HG03280 (cell line): Measurements from ENCODE around the gene HES1.
"Not testable (repeated sequence)": the region's sequence is repeated elsewhere in the genome, so short reads cannot be mapped to it uniquely, and the experiment has no call there.

Experiments used
- ATAC-seq: cut with Tn5 transposase; IDR thresholded peaks from one replicate; pipeline ENCODE4 v1.9.1; 2021; ENCODE audit warnings: mild to moderate bottlenecking, moderate library complexity; ENCODE audit not compliant: unreplicated experiment

The HES1 gene

DNA sequence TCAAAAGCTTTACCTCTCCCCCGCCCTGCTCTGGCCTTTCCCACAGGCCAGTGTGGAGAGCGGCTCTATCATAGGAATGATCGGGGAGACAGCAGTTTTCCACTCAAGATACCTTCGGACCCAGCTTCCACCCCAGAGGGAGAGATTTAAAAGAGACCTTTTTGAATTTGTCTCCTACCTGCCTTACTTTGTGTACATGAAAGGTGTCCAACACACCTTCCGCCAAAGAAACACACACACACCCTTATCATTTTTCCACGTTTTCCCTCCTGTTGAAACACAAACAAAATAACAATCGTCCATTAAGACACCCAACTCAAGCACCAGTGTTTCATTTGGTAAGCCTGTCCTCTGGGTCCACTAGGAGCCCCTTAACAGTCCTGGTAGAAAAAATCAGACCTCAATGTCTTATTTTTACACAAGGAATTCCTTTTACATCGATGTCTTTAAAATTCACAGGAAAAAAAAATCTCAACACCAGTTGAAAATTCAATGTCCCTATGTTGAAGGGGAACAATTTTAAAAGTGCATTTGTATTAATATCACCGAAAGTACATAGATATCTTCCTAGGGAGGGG is 4.0 kb downstream of the HES1 start:
- ATAC-seq: no peak

- ATAC-seq: no peak
Observed at GRCh38 chr3:194140520-194141414, 4.8 kb downstream of the HES1 start.

DNA sequence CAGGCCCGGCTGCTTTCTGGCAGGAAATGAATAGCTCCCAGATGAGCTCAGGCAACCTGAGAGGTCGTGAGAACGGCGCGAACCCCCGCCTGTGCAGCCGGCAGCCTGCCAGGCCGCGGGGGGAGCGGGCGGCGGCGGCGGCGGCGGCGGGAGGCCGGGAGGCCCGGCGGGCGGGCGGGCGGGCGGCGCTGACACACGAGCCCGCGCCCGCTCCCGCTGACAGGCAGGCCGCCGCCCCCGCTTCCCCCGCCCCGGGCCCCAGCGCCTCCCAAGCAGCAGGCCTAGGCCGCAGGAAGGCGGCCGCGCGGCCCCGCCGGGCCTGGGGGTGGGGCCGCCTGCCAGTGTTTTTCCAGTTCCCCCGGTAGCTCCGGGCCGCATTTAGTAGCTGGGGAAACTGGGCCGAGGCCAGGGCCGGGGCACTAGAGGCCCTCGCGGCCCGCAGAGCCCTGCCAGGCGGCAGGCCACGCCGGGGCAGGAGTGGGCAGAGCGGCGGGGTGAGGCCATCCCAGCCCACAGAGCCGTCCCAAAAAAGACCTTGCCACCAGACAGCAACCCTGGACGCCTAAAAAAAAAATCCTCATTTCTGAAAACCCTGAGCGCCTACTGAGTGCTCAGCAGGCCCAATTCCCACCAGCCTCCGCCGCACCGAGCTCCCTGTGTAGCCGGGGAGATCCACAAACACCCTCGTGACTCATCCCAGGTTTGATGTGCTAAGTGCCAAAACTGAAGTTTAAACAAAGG is 5.6 kb downstream of the HES1 start:
- ATAC-seq: no peak

GRCh38 chr3:194142156-194142910 is 6.4 kb downstream of the HES1 start:
- ATAC-seq: no peak

- ATAC-seq: no peak
Observed at GRCh38 chr3:194145702-194146101, 9.8 kb downstream of the HES1 start.

GRCh38 chr3:194147679-194148078 is 11.7 kb downstream of the HES1 start:
- no peak for ATAC-seq

GRCh38 chr3:194148383-194148782 is 12.4 kb downstream of the HES1 start:
- no peak for ATAC-seq

DNA sequence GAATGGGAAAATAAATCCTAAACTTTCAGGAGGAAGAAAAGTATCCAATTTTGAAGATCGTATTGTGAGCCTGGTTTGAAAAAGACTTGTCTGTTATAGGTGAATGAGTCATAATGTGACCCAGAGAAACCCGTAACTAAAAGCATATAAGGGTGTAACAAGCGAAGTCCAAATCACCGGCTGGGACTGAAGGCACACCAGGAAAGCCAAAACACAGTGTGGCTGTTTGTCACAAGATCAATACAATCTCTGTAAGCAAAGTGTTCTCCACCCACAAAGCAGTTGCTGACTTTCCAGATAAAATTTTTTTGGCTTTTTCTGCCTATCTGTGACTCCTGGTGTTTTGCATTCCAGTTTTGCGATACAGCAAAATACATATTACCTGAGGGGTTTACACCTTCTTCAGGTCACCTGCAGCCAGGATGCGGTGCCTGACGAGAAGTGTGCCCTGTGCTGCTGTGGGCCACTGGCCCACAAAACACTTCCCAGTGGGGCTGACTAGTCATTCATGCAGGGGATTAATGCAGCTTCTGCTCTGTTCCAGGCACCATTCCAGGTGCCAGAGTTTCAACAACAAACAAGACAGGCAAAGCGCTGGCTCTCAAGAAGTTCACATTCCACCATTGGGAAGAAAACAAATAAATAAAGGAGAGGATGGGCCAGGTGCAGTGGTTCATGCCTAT is 14.4 kb downstream of the HES1 start:
- ATAC-seq: no peak

DNA sequence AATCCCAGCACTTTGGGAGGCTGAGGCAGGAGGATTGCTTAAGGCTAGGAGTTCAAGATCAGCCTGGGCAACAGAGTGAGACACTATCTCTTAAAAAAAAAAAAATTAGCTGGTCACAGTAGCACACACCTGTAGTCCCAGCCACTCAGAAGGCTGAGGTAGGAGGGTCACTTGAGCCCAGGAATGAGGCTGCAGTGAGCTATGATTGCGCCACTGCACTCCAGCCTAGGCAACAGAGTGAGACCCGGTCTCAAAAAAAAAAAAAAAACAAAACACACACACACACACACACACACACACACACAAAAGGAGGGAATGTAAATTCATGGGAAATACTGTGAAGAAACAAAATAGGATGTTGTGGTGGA is 15.0 kb downstream of the HES1 start:
- not testable (repeated sequence) for ATAC-seq

- ATAC-seq: no peak
Observed at GRCh38 chr3:194154346-194154745, 18.4 kb downstream of the HES1 start.

- ATAC-seq: no peak
Observed at GRCh38 chr3:194156095-194156494, 20.1 kb downstream of the HES1 start.

- no peak for ATAC-seq
Observed at GRCh38 chr3:194158942-194159439, 23.0 kb downstream of the HES1 start.

DNA sequence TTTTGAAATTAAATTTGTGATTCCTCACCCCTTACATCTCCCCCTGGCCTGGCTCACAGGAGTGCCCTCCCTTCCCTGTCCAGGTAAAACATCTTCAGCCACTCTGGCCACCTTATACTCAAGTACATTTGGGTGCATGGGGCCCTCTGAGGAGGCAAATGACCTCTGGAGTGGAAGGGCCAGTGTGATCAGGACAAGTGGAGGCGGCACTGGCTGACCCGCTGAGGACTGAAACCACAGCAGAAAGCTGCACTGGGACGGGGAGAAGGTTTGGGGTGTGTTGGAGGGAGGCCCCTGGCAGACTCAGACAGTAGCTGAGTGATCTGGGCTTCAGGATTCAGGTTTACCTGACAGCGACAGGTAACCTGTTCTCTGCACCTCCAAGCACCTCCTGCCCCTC is 24.2 kb downstream of the HES1 start:
- ATAC-seq: no peak

- ATAC-seq: no peak
Observed at GRCh38 chr3:194161131-194162045, 25.4 kb downstream of the HES1 start.

- ATAC-seq: no peak
Observed at GRCh38 chr3:194162070-194162678, 26.2 kb downstream of the HES1 start.

DNA sequence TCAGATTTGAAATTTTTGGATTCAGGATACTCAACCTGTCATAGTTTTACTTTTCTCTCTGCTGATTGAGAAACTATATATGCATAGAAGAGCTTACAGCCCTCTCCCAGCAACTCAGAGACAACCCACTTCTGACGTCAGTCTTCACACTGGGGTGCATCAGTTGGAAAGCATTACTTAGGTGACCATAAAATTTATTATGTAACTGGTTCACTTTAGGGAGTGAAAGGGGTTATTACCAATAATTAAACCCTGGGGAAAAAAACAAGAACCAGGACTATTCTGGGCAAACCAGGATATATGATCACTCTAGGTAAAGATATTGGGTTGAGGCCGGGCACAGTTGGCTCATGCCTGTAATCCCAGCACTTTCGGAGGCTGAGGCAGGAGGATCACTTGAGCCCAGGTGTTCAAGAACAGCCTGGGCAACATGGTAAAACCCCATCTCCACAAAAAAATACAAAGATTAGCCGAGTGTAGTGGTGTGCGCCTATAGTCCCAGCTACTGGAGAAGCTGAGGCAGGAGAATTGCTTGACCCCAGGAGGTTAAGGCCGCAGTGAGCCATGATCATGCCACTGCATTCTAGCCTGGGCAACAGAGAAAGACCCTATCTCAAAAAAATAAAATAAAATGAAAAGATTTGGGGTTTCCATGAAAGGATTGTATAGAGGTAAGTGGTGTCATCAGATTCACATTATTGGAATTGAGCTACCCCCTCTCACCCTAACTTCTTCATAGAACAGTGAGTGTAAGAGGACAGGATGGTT is 27.1 kb downstream of the HES1 start:
- ATAC-seq: no peak

- ATAC-seq: no peak
Observed at GRCh38 chr3:194163697-194164096, 27.7 kb downstream of the HES1 start.

- no peak for ATAC-seq
Observed at GRCh38 chr3:194164861-194165260, 28.9 kb downstream of the HES1 start.
